RPMI7951 (cell line): ENCODE data around the gene CCDC171. TPM values are rescaled to one million over a fixed set of nuclear protein-coding genes. Genes with fewer than 3 reads are reported as not detected.
"Not testable (repeated sequence)": the region's sequence is repeated elsewhere in the genome, so short reads cannot be mapped to it uniquely, and the experiment has no call there.

Source experiments
- DNase-seq: peaks from one replicate; pipeline ENCODE4 v3.0.0-alpha.2; 2012; ENCODE audit warnings: low read depth
- total RNA-seq: library from RNA; depleted of rRNA; stranded (reverse); fragments of >200 nt; shearing (Covaris generic); gene quantifications from 2 replicates; pipeline ENCODE4 v1.2.3, GENCODE V29; 2014

CCDC171 gene
- total RNA-seq, 1 experiment from 2014 or later = 0.48 TPM

DNA sequence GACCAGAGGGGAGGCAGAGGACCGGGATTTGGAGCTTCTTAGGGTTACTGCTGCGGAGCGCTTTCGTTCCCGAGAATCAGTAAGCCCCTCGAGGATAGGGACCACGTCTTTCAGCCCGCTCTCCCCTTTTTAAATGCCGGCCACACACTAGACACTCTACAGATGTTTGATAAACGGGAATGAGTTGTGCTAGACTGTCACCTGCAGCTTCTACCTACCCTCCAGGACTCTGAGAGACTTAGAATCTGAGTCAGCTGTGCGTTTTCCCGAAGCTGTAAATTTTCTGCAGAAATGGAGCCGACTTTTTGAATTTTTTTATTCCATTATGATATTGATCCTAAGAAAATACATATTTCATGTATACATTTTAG lies 670 bp downstream of the CCDC171 start:
- DNase-seq = no peak

GRCh38 chr9:15570769-15571168 lies 17.9 kb downstream of the CCDC171 start:
- DNase-seq = no peak

- peak; percentile 1 for DNase-seq
Observed at GRCh38 chr9:15572200-15572770, 19.4 kb downstream of the CCDC171 start.

GRCh38 chr9:15576350-15577050 lies 23.7 kb downstream of the CCDC171 start:
- no peak for DNase-seq

DNA sequence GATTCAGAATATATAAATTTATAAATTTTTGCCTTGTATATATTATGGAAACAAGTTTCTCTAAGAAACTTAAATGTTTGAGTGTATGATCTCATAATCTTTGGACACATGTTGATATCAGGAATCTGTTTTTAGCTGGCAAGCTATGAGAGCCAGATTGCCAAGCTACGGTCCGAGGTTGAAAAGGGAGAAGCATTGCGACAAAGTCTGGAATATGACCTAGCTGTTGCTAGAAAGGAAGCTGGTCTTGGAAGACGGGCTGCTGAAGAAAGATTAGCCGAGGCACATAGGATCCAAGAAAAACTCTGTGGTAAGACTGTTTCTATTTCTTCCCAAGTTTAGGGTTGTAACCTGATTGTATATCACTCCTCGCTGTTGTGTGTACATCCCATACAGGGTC lies 25.9 kb downstream of the CCDC171 start:
- no peak for DNase-seq

DNA sequence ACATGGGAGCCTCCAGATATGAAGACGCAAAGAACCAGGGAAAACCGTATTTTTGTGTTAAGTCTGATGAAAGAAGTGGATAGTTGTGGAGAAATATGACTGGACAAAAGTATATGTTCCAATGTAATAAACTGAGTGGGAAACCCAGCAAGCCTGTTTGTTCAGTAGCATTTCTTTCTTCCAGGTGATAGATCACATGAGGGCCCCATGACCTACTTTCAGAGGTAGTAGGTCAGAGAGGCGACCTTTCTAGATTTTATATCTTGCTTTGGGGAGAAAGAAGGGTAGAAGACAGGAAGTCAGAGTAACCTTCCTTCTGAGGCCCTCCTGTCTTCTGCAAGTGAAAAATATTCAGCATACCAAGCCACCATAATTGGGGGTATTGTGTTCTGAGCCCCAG lies 31.5 kb downstream of the CCDC171 start:
- DNase-seq = no peak

DNA sequence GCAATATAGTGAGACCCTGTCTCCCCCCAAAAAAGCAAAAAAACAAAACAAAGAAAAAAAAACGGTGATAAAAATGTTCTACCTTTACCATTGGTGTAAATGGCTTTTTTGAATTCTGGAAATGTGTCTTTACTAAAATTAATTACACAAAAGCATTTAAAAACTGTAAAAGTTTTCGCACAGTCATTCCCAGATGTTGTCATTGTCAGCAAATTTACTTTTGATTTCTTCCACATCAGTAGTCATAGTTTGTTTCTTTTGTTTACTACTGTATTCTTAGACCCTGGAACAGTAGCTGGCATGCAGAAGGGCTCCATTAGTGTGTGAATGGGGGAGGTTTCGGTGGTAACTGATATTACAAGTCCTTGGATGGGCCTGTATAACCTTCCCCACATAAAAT lies 39.5 kb downstream of the CCDC171 start:
- DNase-seq = no peak

- DNase-seq = not testable (repeated sequence)
Observed at GRCh38 chr9:15592940-15593339, 40.1 kb downstream of the CCDC171 start.

GRCh38 chr9:15600666-15601330 lies 48.0 kb downstream of the CCDC171 start:
- DNase-seq = not testable (repeated sequence)

DNA sequence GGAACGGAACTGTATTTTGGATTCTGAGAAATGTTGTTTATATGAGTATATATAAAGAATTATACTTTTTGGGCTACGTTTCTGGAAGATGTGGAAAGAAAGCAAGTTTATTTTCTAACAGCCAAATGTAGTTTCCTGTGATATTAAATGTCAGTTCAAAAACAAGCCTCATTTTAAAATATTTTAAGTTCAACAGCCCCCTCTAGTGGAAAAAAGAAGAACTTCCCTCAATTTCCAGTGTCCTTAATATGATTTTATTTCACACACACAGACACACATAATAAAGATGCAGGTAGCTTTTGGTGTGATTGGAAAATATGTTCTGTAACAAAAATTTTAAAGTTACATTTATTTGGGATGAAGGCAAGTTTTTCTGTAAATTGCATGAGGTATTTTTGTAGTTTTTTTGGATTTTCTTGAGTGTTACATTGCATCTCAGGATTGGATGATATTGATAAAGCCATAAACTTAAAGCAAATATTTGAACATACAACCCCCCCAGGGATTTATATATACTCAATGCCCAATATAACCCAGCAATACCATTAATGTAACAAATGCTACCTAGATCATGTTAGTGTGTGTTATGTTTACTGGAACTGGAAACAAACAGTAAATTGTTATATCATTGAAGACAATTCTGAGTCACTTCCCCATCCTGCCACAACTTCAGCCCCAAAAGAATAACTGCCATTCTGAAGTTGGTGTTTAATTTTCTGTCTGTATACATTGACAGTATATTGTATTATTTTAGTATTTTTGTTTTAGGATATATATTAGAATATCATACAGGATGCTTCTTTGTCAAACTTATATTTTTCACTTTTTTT lies 54.0 kb downstream of the CCDC171 start:
- DNase-seq = peak; percentile 48

GRCh38 chr9:15612962-15613361 lies 60.1 kb downstream of the CCDC171 start:
- no peak for DNase-seq

- DNase-seq = no peak
Observed at GRCh38 chr9:15617782-15618181, 64.9 kb downstream of the CCDC171 start.

DNA sequence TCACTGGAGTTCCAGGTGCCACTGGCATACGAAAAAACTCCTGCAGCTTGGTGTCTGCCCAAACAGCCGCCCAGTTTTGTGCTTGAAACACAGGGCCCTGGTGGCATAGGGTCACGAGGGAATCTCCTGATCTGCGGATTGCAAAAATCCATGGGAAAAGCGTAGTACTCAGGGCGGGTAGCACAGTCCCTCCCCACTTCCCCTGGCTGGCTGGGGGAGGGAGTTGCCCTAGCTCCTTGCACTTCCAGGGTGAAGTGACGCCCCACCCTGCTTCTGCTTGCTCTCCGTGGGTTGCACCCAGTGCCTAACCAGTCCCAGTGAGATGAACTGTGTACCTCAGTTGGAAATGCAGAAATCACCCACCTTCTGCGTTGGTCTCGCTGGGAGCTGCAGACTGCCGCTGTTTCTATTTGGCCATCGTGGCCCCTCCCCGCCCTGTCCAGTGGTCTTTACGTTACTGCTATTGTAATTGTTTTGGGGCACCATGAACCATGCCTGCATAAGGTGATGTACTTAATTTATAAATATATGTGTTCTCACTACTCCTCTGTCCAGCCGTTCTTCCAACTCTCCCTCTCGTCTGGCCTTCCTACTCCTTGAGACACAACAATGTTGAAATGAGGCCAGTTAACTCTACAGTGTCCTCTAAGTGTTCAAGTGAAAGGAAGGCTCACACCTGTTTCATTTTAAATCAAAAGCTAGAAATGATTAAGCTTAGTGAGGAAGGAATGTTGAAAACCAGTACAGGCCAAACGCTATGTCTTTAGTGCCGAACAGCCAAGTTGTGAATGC lies 65.9 kb downstream of the CCDC171 start:
- no peak for DNase-seq

DNA sequence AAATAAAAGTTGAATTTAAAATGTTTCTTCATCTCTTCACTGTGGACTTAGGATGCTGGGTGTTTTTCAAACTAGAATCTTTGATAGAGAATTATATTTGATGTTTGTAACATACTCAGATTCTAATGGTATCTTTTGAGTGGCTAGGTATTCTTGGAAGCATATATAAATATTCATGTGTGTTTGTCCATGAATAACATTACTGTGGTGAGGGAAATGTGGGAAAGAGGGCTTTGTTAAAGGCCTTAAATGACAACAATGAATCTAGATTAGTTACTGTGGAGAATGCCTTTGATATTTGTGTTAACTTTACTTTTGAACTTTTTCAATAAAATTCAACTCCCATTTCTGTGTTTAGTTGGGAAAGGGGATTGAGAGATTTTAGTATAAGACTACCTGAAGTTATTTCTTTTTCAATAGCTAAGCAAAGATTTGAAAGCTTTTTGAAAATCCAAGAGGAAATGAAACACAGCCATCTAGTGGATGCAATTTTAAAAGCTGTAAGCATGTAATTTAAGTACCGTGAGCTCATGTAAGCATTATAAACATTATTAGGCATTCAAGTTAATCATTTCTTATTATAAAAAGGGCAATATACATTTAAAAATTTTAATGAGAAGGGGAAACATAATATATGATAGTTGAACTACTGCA lies 69.6 kb downstream of the CCDC171 start:
- DNase-seq = peak; percentile 4

GRCh38 chr9:15635752-15636151 lies 82.9 kb downstream of the CCDC171 start:
- no peak for DNase-seq

DNA sequence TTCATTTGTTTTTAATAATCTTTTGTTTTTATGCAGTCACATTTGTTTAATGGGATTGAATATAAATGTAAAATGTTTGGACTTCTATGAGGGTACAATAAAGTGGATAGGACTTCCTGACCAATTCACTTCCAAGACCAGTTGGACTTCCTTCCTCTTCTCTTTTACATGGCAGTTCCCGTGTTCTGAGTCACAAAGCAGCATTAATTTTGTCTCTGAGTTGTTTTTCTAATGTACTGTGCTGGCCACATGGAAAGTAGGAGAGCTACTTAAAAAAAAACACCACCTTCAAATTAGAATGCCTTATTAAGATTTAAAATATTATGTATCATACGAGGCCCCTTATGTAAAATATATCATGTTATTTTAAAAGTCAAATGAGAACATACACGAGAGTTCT lies 87.3 kb downstream of the CCDC171 start:
- no peak for DNase-seq

GRCh38 chr9:15641291-15641690 lies 88.4 kb downstream of the CCDC171 start:
- no peak for DNase-seq

- DNase-seq = peak; percentile 29
Observed at GRCh38 chr9:15642369-15642962, 89.6 kb downstream of the CCDC171 start.

DNA sequence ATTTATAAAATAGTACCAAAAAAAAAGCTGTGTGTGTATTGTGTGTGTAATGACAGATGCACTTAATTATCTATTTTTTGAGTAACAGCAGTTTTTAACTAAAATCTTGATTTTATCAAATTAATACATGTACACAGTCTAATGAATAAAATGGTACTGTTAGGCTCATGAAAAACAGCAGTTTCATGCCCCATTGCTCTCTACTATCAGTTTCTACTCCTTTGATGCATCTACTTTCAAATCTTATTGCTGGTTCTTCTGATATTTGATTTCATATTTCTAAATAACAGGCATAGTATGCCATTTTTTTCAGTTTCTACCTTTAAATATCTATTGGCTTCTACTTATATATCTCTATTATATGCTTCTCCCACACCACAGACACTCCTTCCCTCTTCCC lies 117.4 kb downstream of the CCDC171 start:
- DNase-seq = no peak

GRCh38 chr9:15670894-15671293 lies 118.1 kb downstream of the CCDC171 start:
- DNase-seq = no peak

- DNase-seq = no peak
Observed at GRCh38 chr9:15693701-15694100, 140.9 kb downstream of the CCDC171 start.
